NOMO-1 (cell line): ENCODE data around the gene LRP5.
"Not testable (repeated sequence)": the region's sequence is repeated elsewhere in the genome, so short reads cannot be mapped to it uniquely, and the experiment has no call there.

Experiments
- DNase-seq, 2 experiments: peaks; one replicate each; lab custom pipeline; 2025; ENCODE audit not compliant: unreplicated experiment in 2 of 2; lab: John Stamatoyannopoulos, UW

Gene LRP5

DNA sequence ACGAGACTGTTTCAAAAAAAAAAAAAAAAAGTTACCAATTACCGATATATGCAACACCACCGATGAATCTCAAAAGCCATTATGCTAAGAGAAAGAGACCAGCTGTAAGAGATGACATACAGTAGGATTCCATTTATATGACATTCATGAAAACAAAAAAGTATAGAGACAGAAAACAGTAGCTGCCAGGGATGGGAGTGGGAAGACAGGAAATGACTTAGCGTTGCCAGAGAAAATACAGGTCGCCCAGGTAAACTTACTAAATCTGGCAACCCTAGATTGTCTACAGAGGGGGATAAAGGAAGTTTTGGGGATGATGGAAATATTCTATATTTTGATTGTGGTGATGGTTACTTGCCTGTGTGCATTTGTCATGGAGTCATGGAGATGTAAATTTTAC lies 32.7 kb upstream of the LRP5 start:
- no peak for DNase-seq

DNA sequence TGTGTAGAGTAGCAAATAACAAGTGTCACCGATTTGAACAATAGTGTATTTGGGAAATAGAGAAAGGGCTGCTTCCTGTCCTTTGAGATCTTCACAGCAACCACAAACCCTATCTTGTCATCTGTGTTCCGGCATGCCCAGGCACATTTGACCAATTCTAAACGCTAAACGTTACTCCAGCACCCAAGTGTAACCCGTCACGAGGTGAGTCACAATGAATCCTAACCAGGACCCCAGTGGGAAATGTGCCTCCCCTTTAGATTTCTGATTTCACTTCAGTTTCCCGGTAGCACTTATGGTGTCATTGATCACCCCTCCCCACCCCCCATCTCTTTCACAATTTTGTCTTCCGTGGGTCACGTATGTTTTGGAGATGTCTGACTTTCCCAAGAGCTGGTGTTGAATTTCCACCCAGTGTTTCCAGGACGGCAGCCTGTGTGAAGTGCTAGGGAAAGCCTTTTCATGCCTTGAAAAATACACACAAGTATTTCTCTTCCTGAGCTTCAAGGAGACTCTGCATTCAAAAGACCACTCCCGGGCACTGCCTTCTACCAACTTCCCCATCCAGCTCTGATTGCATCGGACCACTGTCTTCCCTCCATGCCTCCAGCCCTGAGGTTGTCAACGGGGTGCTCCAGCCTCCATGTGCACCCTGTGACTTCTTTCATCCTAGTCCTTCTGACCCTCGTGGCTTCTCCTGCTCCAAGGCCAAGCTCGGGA lies 30.1 kb upstream of the LRP5 start:
- DNase-seq, result peak; percentile 50 to 62

DNA sequence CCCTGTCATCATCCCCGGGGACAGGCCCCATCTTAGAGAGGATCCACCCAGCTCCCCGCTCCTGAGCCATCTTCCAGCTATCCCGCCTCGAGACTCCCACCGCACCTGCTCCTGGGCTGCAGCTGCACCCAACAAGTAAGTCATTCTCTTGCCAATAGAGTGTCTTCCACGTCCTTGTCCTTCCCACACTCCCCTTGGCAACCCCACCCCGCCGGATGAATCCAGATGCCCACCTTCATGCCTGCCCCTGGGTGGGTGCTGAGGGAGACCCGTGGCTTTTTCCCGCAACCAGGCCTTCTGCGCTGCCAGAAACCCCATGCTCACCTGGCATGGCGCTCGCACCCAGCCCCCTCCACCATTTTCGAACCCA lies 29.5 kb upstream of the LRP5 start:
- DNase-seq, result no peak

DNA sequence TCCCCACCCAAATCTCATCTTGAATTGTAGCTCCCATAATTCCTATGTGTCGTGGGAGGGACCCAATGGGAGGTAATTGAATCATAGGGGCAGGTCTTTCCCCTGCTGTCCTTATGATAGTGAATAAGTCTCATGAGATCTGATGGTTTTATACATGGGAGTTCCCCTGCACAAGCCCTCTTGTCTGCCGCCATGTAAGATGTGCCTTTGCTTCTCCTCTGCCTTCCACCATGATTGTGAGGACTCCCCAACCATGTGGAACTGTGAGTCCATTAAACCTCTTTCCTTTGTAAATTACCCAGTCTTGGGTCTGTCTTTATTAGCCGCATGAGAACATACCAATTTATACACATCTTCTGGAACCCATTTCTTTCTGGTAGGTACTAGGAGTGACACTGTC lies 27.8 kb upstream of the LRP5 start:
- not testable (repeated sequence) for DNase-seq

DNA sequence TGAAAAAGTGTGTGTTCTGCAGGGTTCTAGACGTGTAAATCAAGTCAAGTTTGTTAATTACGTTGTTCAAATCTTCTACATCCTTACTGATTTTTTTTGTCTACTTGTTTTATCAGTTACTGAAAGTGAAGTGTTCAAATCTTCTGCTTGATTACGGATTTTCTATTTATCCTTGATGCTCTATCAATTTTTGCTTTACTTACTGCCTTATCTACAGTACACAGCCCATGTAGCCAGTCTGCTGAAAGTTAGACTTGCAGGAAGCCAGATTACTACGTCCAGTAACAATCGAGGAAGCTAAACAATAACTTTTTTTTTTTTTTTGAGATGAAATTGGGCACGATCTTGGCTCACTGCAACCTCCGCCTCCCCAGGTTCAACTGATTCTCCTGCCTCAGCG lies 25.0 kb upstream of the LRP5 start:
- no peak for DNase-seq

DNA sequence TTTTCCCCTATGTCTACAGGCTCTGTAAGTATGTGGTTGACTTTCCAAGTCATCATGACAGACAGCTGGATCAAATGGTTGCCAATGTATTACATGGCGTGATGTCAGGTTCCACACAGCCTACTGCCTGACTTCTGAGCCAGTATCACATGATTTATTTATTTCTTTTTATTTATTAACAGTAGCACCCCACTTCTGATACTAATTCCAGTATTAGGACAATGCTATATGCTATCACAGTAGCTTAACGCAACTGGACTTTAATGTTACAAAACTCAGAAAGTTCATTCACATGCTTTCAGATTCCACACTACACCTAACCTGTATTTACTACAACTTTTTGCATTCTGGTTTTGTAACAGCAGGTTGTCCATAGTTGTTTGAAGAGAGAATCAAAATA lies 22.9 kb upstream of the LRP5 start:
- DNase-seq, result no peak

DNA sequence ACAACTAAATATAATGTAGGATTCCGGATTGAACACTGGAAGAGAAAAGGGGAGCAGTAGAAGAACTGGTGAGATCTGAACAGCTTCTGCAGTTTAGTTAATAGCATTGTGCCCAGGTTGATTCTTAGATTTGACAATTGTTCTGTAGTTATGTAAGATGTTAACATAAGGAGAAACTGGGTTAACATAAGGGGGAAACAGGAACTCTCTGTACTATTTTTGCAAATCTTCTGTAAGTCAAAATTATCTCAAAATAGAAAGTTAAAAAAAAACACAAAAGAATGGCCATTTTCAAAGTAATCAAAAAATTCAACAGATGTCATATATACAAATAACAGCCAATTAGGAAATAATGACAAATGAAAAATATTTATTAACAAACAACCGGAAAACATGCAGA lies 18.7 kb upstream of the LRP5 start:
- peak in 1 of 2 experiments; percentile 33 for DNase-seq

DNA sequence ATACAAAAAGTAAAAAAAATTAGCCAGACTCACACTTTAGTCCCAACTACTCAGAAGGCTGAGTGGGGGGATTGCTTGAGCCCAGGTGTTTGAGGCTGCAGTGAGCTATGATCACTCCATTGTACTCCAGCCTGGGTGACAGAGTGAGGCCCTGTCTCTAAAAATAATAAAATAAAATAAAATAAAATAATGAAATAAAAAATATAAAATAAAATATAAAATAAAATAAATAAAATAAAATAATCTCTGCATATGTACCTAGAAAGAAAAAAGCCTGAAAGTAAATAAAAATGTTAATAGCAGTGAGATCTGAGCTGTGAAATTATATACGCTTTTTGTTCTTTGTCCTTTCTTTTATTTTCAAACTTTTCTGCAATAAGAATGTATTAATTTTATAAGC lies 17.1 kb upstream of the LRP5 start:
- no peak for DNase-seq

DNA sequence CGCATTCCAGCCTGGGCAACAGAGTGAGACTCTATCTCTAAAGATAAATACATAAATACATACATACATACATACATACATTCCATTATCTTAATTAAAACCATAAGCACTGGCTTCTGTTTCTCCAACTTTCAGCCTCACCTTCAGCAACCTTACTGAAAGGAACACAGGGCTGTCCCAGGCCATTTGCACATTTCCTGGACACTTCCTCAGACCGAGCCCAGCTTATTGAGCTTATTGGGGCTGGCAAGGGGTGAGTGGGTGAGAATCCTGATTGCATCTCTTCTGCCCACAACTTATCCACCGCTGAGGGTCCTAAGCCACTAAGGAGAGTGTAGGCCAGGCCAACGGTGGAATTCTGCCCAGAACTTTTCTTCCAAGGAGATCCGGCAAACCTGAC lies 16.5 kb upstream of the LRP5 start:
- DNase-seq, result no peak

DNA sequence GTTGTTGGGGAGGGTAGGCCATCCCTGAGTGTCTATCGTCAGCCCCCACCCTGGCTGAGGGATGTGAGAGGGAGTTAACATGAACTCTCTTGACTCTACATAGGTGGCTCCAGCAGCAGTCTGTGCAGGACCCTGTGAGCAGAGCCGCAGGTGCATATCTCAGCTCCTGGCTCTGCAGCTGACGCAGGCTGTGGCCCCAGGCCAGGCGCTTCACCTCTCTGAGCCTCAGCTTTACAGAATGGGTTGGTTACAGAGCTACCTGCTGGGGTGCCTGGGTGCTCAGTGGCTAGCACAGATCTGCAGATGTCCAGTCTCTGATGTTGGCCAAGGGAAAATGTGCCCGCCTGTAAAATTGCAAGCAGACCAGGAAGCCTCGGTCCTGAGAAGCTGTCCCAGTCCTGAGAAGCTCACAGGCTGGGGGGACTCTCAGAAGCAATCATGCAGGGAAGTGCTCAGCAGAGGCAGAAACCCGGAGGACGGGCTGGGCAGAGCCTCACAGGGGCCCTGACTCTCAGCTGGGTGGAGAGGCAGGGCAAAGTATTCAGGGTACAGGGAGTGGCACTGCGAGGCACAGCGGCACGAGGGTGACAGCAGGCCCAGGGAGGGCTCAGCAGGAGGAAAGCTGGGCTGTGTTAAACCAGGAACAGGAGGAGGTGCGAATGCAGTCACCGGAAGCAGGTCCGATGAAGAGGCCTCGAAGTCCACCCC lies 15.9 kb upstream of the LRP5 start:
- no peak for DNase-seq

DNA sequence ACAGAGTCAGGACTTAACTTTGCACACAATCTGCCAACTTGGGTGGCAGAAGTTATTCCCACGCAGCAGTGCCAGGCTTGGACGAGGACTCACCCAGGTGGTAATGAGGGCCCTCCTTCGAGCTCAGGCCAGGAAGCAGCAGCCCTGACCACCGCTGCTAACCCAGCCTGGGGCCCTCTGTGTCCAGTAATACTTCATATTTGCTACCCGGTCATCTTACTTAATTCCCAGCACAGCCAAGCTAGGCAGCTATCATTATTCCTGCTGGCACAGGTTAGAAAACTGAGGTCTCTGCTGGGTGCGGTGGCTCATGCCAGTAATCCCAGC lies 15.4 kb upstream of the LRP5 start:
- no peak for DNase-seq

DNA sequence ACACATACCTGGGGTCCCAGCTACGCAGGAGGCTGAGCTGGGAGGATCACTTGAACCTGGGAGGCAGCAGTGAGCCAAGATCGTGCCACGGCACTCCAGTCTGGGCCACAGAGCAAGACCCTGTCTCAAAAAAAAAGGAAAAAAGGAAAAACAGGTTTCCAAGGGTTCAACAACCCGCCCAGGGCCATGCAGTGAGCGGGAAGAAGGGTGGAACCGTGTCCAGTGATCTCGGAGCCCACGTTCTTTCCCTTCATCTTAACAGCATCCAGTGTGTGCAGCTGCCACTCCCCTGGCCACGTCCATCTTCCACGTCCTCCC lies 14.9 kb upstream of the LRP5 start:
- no peak for DNase-seq

DNA sequence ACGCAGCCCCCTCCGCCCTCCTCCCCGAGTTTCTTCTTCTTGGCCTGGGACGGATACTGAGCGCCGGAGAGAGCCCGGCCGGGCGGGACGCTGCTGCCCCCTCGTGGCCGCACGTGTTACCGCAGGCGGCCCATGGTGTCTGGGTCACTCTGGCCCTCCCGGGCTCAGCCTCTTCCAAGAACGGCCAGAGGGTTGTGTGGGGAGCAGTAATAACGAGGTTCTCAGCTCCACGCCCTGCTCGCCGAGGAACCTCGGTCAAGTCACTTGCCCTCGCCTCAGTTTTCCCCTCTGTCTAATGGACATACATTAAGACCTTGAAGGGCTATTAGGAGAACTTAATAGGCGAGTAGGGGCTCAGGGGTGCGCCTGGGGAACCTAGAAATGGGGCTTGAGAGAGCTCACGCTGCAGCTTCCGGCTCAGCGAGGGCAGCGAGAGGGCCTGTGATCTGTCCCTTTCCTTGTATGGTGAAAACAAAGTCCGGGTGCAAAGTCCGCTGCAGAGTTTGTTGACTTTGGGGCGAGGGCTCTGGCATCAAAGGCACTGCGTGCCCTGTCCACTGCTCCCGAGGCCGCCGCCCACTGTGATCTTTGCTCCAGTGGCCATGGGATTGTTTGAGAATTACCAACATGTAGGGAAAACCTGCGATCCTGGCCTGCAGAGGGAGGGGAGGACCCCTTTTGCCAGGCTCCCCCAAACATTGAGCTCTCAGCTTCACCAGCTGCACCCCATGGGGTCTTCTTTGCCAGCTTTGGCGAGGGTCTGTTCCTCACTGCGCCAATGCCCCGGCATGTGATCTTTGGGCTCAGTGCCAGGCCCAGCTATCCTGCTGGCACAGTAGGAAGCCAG lies 14.4 kb upstream of the LRP5 start:
- peak; percentile 71 to 72 for DNase-seq

DNA sequence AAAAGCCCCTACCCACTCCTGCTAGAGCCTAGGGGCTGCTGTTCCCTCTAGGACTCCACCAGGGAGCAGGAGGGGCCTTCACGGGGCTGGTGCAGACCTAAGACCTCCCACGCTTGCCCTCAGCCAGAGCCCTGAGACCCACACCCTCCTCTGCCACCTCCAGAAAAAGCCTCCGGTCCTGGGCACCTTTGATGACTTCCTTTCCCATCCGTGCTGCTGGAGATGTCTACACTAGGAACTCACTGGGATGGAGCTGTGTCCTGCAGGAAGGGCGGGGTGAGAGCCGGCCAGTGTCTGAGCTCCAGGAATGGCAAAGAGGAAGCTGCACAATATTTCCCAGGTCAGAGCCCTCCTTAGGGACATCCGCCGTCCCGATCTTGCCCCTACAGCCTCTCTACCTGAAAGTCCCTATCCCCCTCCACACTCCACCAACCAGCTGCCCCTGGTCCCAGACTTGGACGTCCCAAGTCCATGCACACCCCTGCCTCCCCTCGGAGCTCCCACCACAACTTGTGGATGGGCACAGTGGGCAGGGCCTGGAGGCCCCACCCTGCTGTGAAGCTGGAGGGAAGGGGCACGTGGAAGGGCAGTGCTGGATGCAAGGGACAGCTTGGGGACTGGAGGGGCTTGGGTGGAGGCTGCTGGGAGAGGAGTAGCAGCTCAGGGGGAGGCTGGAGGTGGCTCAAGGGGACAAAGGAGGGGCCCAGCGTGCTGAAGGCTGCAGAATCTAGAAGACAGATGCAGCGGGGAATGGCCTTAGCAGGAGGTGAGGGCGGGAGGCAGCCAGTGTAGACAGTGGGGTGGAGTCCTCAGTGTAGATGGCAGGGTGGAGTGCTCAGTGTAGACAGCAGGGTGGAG lies 13.5 kb upstream of the LRP5 start:
- no peak for DNase-seq

DNA sequence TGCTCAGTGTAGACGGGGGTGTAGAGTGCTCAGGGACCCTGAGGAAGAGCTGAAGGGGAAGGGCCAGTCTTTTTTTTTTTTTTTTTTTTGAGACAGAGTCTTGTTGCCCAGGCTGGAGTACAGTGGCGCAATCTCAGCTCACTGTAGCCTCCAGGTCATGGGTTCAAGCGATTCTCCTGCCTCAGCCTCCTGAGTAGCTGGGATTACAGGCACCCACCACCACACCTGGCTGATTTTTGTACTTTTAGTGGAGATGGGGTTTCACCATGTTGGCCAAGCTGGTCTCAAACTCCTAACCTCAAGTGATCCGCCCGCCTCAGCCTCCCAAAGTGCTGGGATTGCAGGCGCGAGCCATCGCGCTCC lies 12.9 kb upstream of the LRP5 start:
- DNase-seq, result not testable (repeated sequence)

DNA sequence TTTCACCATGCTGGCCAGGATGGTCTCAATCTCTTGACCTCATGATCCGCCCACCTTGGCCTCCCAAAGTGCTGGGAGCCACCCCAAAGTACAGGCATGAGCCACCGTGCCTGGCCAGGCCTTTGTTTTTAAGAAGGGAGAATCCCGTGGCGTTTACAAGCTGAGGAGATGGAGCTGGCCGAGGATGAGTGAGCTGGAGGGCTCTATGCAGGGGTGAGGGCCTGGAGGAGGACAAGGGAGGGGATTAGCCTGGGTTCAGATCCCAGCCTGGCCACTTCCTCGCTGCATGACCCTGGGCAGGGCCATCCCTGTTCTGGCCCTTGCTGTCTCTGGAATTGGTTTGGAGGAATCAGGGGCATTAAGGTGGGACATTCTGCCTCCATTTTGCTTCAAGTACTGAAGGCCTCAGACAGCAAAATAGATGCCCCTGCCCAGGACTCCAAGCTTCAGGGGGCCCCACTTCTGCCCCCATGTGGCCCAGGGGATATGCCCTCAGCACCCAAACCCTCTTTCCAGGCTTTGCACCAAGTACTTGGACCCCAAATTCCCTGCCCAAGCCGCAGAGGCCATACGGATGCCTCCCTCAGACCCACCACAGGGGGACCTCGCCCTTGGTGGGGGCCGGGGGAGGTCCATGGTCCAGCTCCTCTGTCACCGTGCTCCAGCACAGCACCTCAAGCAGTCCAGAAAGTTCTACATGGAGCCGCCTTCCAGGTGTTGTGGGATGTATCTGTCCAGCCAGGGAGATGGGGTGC lies 12.1 kb upstream of the LRP5 start:
- DNase-seq, result no peak

DNA sequence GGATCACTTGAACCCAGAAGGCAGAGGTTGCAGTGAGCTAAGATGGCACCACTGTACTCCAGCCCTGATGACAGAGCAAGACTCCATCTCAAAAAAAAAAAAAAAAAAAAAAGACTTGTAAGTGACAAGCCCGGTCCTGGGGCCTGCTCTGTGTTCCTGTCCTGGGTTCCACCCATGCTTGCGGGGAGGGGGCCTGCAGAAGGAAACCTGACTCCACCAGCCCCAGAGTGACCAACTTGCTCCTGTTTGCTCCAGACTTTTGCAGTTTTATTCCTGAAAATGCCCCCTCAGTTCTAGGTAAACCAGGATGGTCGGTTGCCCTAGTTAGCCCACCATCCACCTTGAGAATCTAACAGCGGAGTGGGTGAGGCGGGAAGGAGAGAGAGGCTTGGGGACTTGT lies 10.1 kb upstream of the LRP5 start:
- no peak for DNase-seq

DNA sequence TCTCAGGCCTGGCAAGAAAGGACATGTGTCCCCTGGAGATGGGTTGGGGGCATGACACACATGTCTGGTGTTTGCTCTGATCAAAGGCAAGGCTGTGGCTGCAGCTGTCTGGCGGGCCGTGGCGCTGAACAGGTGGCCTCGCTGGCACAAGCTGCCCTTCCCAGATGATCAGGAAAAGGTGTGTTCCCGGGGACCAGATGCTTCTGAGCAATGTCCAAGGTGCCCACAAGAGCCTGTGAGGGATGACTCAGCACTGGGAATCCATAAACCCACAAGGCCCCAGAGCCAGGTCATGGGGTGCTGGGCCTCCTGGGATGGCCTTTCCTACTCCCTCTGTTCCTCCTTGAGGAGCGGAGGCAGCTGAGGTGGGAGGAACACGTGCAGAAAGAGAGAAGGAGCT lies 9.7 kb upstream of the LRP5 start:
- DNase-seq, result no peak

DNA sequence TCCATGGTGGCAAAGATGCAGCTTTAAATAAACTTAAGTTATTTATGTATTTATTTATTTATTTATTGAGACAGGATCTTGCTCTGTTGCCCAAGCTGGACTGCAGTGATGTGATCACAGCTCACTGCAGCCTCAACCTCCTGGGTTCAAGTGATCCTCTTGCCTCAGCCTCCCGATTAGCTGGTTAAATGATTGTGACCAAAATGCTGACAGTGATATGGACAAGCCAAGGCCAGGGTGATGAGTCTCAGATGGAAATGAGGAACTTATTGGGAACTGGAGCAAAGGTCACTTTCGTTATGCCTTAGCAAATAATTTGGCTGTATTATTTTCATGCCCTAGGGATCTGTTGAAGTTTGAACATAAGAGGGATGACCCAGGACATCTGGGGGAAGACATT lies 9.3 kb upstream of the LRP5 start:
- peak; percentile 53 to 78 for DNase-seq

DNA sequence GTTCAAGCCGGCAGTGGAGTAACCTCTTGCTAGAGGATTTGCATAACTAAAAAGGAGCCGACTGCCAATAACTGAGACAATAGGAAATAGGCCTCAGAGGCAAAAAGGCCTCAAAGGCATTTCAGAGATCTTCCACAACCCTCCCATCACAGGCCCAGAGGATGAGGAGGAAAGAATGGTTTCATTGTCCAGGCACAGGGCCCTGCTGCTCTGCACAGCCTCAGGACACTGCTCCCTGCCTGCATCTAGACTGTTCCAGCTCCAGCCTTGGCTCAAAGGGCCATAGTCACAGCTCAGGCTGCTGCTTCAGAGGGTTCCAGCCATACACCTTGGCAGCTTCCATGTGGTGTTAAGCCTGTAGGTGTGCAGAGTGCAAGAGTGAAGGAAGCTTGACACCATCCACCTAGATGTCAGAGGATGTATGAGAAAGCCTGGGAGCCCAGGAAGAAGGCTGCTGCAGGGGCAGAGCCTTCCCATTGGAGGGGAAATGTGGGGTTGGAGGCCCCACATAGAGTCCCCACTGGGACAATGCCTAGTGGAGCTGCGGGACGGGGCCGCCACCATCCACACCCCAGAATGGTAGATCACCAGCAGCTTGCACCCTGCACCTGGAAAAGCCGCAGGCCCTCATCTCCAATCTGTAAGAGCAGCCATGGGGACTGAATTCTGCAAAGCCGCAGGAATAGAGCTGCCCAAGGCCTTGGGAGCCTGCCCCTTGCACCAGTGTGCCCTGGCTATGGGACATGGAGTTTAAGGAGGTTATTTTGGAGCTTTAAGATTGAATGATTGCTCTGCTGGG lies 8.2 kb upstream of the LRP5 start:
- no peak for DNase-seq
